ENCODE measurements around the gene ZDHHC13.

Gene ZDHHC13

GRCh38 chr11:19168090-19168489 is 51.1 kb downstream of the ZDHHC13 start:
- ATAC-seq, result no peak
- DNase-seq, result no peak

- DNase-seq, result no peak
- no peak for ATAC-seq
Observed at GRCh38 chr11:19173004-19173689, 56.2 kb downstream of the ZDHHC13 start.

- ATAC-seq (no peak), DNase-seq (no peak)
Observed at GRCh38 chr11:19173964-19174638, 57.1 kb downstream of the ZDHHC13 start.

- ATAC-seq (no peak), DNase-seq (no peak)
Observed at GRCh38 chr11:19176629-19177186, 59.7 kb downstream of the ZDHHC13 start.

- ATAC-seq, result no peak
Observed at GRCh38 chr11:19181531-19182261, 64.7 kb downstream of the ZDHHC13 start.

GRCh38 chr11:19183646-19184045 is 66.7 kb downstream of the ZDHHC13 start:
- no peak for ATAC-seq
- DNase-seq, result no peak

More at GRCh38 chr11:19181531-19182261, 64.7 kb downstream of the ZDHHC13 start:
- DNase-seq, result no peak

- DNase-seq (no peak), ATAC-seq (no peak)
Observed at GRCh38 chr11:19185036-19185435, 68.1 kb downstream of the ZDHHC13 start.

GRCh38 chr11:19185516-19186052 is 68.6 kb downstream of the ZDHHC13 start:
- DNase-seq, result no peak
- ATAC-seq, result no peak

GRCh38 chr11:19187114-19187832 is 70.3 kb downstream of the ZDHHC13 start:
- DNase-seq (no peak), ATAC-seq (no peak)

- no peak for DNase-seq
- no peak for ATAC-seq
Observed at GRCh38 chr11:19187833-19188258, 70.9 kb downstream of the ZDHHC13 start.

- ATAC-seq (no peak), DNase-seq (no peak)
Observed at GRCh38 chr11:19191530-19192169, 74.7 kb downstream of the ZDHHC13 start.

- no peak for DNase-seq
Observed at GRCh38 chr11:19193916-19194315, 76.9 kb downstream of the ZDHHC13 start.

GRCh38 chr11:19194620-19195308 is 77.8 kb downstream of the ZDHHC13 start:
- DNase-seq (no peak), ATAC-seq (no peak)

More at GRCh38 chr11:19193916-19194315, 76.9 kb downstream of the ZDHHC13 start:
- ATAC-seq, result no peak

- ATAC-seq (no peak), DNase-seq (no peak)
Observed at GRCh38 chr11:19196432-19196831, 79.5 kb downstream of the ZDHHC13 start.

- ATAC-seq, result no peak
- DNase-seq, result no peak
Observed at GRCh38 chr11:19199048-19199447, 82.1 kb downstream of the ZDHHC13 start.

GRCh38 chr11:19199771-19200170 is 82.8 kb downstream of the ZDHHC13 start:
- DNase-seq (no peak), ATAC-seq (no peak)

GRCh38 chr11:19200410-19201201 is 83.6 kb downstream of the ZDHHC13 start:
- ATAC-seq (no peak), DNase-seq (no peak)

- ATAC-seq (no peak), DNase-seq (no peak)
Observed at GRCh38 chr11:19201737-19202605, 85.0 kb downstream of the ZDHHC13 start, which contains the start of gene CSRP3. TSS of gene CSRP3 (minus strand) at chr11:19201983. CDS start at chr11:19192448, 9,535 bp downstream.

- ATAC-seq (no peak), DNase-seq (no peak)
Observed at GRCh38 chr11:19204836-19205235, 87.9 kb downstream of the ZDHHC13 start.

Measured in stimulated activated naive CD8-positive, alpha-beta T cell treated with anti-CD3 and anti-CD28 coated beads, Interleukin-15, Interleukin-2, amounts not matched to agents 100 U/mL and 50 U/mL, for 24 hours (primary cell).